ENCODE results near the gene TAF15. TPM values are rescaled to one million over a fixed set of nuclear protein-coding genes. Genes with fewer than 3 reads are reported as not detected.

Gene TAF15
- total RNA-seq, 2 donors from 2014 or later = 25.7 to 31.7 TPM

DNA sequence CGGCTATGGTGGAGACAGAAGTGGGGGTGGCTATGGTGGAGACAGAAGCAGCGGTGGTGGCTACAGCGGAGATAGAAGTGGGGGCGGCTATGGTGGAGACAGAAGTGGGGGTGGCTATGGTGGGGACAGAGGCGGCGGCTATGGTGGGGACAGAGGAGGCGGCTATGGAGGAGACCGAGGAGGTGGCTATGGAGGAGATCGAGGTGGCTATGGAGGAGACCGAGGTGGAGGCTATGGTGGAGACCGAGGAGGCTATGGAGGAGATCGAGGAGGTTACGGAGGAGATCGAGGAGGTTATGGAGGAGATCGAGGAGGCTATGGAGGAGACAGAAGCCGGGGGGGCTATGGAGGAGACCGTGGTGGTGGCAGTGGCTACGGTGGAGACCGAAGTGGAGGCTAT is 35.3 kb downstream of the TAF15 start:
- Histone ChIP-seq H3K27ac (no peak overlapping the region), H3K36me3 (peaks cover 80% of the 10 kb centered on the region), H3K27me3 (no peaks in the 10 kb centered on the region), H3K4me3 (no peak overlapping the region), H3K4me1 (no peaks in the 10 kb centered on the region), H3K9me3 (no peaks in the 10 kb centered on the region)
- TF ChIP-seq, protein P1, sequence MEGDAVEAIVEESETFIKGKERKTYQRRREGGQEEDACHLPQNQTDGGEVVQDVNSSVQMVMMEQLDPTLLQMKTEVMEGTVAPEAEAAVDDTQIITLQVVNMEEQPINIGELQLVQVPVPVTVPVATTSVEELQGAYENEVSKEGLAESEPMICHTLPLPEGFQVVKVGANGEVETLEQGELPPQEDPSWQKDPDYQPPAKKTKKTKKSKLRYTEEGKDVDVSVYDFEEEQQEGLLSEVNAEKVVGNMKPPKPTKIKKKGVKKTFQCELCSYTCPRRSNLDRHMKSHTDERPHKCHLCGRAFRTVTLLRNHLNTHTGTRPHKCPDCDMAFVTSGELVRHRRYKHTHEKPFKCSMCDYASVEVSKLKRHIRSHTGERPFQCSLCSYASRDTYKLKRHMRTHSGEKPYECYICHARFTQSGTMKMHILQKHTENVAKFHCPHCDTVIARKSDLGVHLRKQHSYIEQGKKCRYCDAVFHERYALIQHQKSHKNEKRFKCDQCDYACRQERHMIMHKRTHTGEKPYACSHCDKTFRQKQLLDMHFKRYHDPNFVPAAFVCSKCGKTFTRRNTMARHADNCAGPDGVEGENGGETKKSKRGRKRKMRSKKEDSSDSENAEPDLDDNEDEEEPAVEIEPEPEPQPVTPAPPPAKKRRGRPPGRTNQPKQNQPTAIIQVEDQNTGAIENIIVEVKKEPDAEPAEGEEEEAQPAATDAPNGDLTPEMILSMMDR (IDR thresholded peaks at IDR 0.05) = no peak
- no peak for DNase-seq (ENCODE audit: low spot score)

DNA sequence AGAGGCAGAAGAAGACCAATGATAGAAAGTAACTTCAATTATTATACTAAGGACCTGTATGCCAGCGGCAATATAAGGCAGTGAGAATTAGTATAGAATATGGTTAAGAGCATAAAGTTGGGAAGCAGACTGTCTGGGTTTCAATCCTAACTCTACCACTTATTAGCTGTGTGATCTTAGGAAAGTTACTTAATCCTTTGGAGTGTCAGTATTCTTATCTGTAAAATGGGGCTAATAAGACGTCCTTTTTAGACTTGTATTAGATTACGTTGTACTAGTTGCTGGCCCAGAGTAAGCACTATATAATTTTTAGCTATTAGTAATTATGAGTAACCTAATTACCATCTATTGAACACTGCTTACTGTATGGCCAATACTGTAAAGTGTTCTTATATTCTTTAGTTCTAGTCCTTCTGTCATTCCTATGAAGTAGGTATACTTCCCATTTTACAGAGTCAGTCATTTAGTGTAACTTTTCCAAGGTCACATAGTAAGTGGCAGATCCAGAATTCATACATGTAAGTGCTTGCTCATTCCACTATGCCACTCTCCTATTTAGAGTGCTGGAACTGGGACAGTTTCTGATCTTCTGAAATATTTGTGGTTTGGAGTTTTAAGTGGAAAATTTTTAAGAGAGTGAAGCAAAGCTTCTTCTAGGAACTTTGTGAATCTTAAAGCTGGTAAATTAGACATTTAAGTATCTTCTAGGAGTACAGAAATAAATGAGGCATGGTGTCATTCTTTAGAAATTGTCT is 36.9 kb downstream of the TAF15 start:
- Histone ChIP-seq H3K36me3 (peaks cover 75% of the 10 kb centered on the region), H3K4me1 (no peaks in the 10 kb centered on the region), H3K27me3 (no peaks in the 10 kb centered on the region), H3K9me3 (no peaks in the 10 kb centered on the region), H3K27ac (no peak overlapping the region), H3K4me3 (no peak overlapping the region)
- no peak for DNase-seq (ENCODE audit: low spot score)
- TF ChIP-seq, protein P1 (IDR thresholded peaks at IDR 0.05) = no peak

DNA sequence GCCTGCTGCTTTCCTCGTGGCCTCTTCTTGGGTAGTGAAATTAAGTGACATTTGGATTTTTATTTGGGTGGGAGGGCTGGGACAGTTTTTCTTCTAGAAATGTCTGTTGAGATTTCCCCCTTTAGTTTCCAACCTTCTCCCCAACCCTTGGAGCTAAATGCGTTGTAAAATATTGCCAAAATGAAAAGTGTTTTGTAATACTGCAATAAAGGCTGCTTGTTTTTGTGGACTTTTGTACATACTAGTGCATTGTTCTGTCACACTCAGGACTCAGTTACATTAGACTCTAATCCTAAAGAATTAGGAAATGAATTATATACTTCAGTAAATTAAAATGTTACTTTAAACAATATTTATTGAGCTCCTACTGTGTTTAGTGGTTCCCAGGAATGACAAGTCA is 37.7 kb downstream of the TAF15 start:
- Histone ChIP-seq H3K4me1 (no peaks in the 10 kb centered on the region), H3K27me3 (no peaks in the 10 kb centered on the region), H3K27ac (no peak overlapping the region), H3K4me3 (no peak overlapping the region), H3K9me3 (no peaks in the 10 kb centered on the region), H3K36me3 (peaks cover 70% of the 10 kb centered on the region)
- no peak for DNase-seq (ENCODE audit: low spot score)
- TF ChIP-seq, protein P1 (IDR thresholded peaks at IDR 0.05) = no peak

DNA sequence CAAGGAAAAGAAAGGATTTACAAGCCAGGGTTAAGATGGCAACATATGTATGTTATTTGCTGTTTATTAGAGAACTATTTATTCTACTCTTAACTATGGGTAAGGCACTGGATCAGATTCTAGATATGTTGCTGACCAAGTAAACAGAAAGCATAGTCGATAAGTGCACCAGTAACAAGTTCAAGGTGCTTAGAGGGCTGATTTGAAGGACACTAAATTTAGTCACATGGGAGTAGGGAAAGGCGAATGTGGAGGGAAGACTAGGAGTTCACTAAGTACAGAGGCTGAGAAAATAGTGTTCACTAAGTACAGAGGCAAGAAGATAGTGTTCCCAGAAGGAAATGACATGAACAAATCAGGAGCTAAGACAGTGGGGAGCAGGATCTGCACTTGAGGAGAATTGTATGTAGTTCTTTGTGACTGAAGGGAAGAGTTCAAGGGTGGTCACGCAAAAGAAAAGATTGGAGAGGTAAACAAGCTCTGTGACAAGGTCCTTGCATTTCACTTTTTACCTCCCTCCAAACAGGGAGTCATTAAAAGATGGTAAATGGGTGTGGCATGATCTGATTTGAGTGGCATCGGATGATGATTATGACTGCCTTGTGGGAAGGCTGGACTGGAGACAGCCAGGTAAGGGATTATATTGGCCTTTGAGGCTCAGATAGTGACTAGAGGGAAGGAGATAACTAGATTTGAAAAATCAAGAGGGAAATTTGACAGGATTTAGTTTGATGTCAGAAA is 38.5 kb downstream of the TAF15 start:
- H3K27ac ChIP-seq = no peak overlapping the region
- no peak for DNase-seq (ENCODE audit: low spot score)
- H3K36me3 ChIP-seq = peaks cover 62% of the 10 kb centered on the region
- H3K27me3 ChIP-seq = no peaks in the 10 kb centered on the region
- TF ChIP-seq, protein P1 (IDR thresholded peaks at IDR 0.05) = no peak
- no peak overlapping the region for H3K4me3 ChIP-seq
- no peaks in the 10 kb centered on the region for H3K9me3 ChIP-seq
- H3K4me1 ChIP-seq = no peaks in the 10 kb centered on the region

DNA sequence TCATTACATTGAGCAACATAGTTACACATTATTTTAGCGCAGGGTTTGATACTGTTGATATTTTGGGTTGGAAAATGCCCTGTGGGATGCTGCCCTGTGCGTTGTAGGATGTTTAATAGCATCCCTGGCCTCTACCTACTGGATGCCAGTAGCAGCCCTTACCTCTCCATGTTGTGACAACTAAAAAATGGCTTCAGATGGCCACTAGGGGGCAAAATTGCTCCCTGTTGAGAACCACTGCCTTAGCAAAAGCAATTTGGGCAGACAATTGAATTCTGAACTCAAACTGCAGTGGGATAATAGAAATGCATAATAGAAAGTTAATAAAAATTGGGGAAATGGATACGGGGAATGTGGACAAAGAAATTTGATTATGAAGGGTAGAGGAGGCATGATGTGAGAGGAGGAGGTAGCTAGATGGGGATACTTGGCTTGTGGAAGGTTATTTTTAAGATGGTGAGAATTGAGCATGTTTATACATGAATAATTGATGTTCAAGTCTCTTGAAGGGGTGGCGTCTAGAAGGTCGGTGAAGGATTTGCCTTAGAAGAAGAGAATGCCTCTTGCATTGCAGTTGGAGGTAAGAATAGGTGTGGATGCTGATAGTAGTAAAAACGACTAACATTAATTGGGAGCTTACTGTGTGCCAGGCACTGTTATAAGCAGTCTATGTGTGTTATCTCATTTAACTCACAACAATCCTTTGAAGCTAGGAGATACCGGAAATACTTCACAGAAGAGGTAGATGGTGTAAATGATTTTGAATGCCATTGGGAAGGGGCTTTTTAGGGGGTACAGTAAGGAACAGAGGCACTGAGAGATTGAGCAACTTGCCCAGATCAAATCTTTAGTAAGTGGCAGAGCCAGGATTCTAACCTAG is 40.4 kb downstream of the TAF15 start:
- Histone ChIP-seq H3K27me3 (no peaks in the 10 kb centered on the region), H3K9me3 (no peaks in the 10 kb centered on the region), H3K36me3 (peaks cover 43% of the 10 kb centered on the region), H3K4me1 (no peaks in the 10 kb centered on the region), H3K4me3 (no peak overlapping the region), H3K27ac (no peak overlapping the region)
- peak; percentile 62 for DNase-seq (ENCODE audit: low spot score)
- TF ChIP-seq, protein P1 (IDR thresholded peaks at IDR 0.05) = peak; percentile 44 to 81

All from right atrium auricular region (tissue), 2 donors.